Measurements from ENCODE around the gene GPR84. TPM values are rescaled to one million over a fixed set of nuclear protein-coding genes. Genes with fewer than 3 reads are reported as not detected.

GPR84 gene
- total and polyA plus RNA-seq, 9 of the 15 experiments (the other 6 are each of a cell fraction or from before 2014, with no cell fraction given): 0.07 to 0.18 (median 0.11) TPM; not detected in 5

DNA sequence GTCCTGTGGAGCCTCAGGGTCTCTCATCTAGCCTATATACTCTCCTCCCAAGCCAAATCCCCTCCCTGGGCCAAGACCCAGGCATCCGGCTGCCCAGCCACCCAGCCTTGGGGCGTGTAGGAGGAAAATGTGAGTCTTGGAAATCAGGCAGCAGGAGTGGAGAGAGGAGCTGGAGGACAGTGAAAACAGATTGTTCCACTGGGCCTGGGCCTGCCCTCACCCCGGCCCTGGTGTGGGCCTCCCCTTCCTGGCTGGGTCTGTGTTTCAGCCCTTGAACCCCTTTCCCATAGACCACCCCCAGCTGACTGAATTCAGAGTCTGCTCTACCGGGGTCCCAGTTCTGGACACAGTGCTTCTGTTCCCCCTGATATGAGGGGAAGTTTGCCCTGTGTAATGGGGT lies 48.1 kb upstream of the GPR84 start:
- CTCF ChIA-PET (ENCODE audit: low intra/inter-chr PET ratio): no interaction called here
- Histone ChIP-seq H3K9ac (ENCODE audit: insufficient read depth in 1 of 2, low read depth in 2 of 2, low read length in 2 of 2) (peak overlapping the region in 1 of 2 experiments; percentile 82; a peak in 2 of 4 replicates), H3K36me3 (ENCODE audit: control insufficient read depth, insufficient read depth, low read length) (peaks cover 80% of the 10 kb centered on the region), H3K9me1 (ENCODE audit: control insufficient read depth, insufficient read depth, low read length) (peaks cover 20% of the 10 kb centered on the region), H4K20me1 (replicated peaks; ENCODE audit: control insufficient read depth, insufficient read depth, low read length) (peaks cover 40% of the 10 kb centered on the region), H3K79me2 (ENCODE audit: control insufficient read depth, insufficient read depth, low read length) (peaks cover 65% of the 10 kb centered on the region), H3K27me3 (ENCODE audit: control insufficient read depth in 2 of 2, insufficient read depth in 2 of 2, low read length in 2 of 2) (no peaks in the 10 kb centered on the region), H3K4me2 (ENCODE audit: insufficient read depth, low read length) (no peak overlapping the region), H3K4me3 (no peak overlapping the region), H2AFZ (ENCODE audit: low read depth, low read length) (no peak overlapping the region), H3K4me1 (replicated peaks in 1 of 2; ENCODE audit: control insufficient read depth in 2 of 2, insufficient read depth in 2 of 2, low read length in 2 of 2) (peaks cover 32% of the 10 kb centered on the region in 2 experiments), H3K27ac (ENCODE audit: extremely low read depth, low read depth, low read length) (no peak overlapping the region), H3K9me3 (replicated peaks; ENCODE audit: control insufficient read depth, insufficient read depth, low read depth, low read length) (no peaks in the 10 kb centered on the region)
- no peak for TF ChIP-seq SIX5 (IDR thresholded peaks at IDR 0.05; ENCODE audit: borderline replicate concordance in 1 of 2, insufficient read depth in 1 of 2, low read depth in 1 of 2, low read length in 2 of 2)
- no peak for TF ChIP-seq UBTF (IDR thresholded peaks at IDR 0.05; ENCODE audit: borderline replicate concordance in 1 of 2, low read depth in 2 of 2, low read length in 2 of 2)
- no peak for TF ChIP-seq ZNF41 (CRISPR knock-in tag; conservative IDR thresholded peaks at IDR 0.05)
- no peak for TF ChIP-seq NELFE (IDR thresholded peaks at IDR 0.05; ENCODE audit: insufficient read depth, insufficient read length)
- intact Hi-C loops (cut with micrococcal nuclease): no loop called here
- BruUV-seq (replicated peaks): no TSS peak
- no peak for FAIRE-seq
- no peak for ATAC-seq
- in situ Hi-C loops (cut with MboI): no loop called here
- POLR2A ChIA-PET: interaction anchor here (0.6 to 2.2 kb wide), 4 partner anchors 8 to 20 kb away, joined by 3 to 10 read pairs (median 6); no protein-coding TSS in a partner anchor
- DNase-seq (ENCODE audit: extremely low read depth in 1 of 4, low spot score in 3 of 4): no peak
- 72% methylated on average over 4 of the region's 4 CpGs for WGBS (ENCODE audit: insufficient coverage, low coverage, missing lambda C conversion rate)

All from K562 (cell line).